ENCODE measurements around the gene ARMC9.
"Not testable (repeated sequence)": the region's sequence is repeated elsewhere in the genome, so short reads cannot be mapped to it uniquely, and the experiment has no call there.

The ARMC9 gene

DNA sequence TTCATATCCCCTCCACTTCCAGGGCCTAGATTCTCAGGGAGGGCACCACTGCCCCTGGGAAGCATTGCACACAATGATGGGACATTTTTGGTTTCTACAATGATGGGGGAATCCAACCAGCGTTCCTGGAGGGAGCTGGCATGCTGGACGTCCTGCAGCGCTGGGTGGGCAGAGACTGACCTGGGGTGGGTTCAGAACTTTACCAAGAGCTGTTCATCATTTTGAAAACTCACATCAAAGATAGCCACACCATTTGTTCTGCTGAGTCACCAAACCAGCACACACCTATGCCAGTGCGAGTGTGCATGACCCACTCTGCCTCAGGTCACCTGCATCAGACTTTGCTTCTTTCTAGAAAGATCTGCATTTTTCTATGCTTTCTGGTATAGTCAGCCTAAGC, 14.1 kb upstream of the ARMC9 start:
- DNase-seq, result no peak

DNA sequence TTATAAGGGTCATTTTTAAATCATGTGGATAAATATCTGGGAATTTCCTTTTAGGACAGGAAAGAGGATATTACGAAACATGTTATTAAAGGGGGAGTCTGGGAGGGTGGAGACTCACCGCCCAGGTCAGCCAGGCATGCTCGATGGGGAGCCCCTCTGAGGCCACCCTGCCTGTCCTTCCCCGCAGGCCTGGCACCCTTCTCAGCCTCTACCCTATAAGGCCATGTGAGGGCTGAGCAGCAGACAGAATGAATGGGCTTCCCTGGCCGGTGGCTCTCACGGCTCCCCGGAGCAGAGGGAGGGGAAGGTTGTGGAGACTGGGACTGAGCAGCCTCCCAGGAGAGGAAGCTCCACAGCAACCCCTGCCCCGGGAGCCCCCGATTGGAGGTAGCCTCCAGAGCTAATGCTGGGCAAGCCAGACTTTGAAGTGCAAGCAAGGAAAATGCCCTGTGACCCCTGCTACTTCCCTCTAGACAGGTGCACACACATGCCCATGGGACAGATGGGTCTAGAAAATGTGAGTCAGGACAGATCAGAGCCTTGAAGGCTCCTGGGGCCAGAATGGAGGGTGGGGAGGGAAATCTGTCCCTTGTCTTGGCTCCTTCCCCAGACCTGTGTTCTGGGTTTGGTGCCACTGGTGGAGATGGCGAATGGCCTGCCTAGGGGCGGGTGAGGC, 13.2 kb upstream of the ARMC9 start:
- no peak for DNase-seq

DNA sequence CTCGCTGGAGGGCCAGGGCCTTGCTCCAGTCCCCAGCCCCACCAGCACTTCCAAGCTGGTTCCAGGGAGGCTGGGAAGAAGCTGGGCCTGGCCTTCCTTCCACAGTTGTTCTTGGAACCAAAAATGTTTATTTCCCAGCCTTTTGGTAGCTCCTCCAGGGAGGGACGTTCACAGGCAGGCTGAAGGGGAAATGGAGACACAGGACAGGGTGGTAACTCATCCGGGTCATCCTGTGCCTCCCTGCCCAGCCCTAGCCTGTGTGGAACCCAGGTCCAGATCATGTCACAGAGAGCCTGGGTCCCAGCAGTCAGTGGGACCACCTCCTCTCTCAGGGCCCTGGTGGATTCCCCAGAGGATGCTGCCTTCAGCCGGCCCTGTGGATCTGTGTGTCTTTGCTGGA, 12.5 kb upstream of the ARMC9 start:
- DNase-seq, result no peak

DNA sequence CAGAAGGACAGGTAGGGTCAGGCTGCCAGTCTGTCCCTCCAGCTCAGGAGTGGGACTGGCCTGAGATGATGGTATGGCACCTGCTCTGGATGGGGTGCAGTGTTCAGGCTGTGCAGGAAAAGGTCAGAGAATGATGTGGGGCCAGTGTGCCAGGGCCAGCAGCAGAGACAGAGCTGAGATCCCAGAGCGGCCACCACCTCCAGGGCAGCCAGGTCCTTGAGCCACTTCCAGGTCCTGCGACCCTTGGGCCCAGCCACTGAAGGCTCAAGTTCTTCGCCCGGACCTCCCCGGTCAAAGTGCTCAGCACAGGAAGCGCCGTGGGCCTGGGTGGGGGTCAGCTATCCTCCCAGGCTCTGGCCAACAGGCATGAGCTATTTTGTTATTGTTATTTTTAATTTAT, 12.1 kb upstream of the ARMC9 start:
- DNase-seq, result no peak

DNA sequence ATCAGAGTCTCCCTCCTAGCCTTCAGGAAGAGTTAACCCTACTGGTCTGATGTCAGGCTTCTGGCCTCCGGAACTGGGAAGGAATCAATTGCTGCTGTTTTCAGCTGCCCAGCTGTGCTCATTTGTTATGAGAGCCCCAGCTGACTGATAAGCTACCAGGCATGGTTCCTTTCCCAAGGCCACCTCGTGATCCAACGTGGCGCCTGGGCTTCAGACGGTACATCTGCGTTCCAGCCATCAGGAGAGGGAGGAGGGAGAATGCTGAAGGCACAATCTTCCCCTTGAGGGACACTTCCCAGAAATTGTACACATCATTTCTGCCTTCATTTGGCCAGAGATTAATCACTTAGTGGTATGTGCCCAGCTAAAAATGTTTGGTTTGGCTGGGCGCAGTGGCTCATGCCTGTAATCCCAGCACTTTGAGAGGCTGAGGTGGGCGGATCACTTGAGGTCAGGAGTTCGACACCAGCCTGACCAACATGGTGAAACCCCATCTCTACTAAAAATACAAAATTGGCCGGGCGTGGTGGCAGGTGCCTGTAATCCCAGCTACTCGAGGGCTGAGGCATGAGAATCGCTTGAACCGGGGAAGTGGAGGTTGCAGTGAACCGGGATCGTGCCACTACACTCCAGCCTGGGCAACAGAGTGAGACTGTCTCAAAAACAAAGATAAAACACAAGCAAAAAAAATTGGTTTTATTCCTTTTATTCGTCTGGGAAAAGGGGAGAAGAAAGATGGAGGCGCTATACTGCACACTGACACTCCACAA, 10.5 kb upstream of the ARMC9 start:
- no peak for DNase-seq

DNA sequence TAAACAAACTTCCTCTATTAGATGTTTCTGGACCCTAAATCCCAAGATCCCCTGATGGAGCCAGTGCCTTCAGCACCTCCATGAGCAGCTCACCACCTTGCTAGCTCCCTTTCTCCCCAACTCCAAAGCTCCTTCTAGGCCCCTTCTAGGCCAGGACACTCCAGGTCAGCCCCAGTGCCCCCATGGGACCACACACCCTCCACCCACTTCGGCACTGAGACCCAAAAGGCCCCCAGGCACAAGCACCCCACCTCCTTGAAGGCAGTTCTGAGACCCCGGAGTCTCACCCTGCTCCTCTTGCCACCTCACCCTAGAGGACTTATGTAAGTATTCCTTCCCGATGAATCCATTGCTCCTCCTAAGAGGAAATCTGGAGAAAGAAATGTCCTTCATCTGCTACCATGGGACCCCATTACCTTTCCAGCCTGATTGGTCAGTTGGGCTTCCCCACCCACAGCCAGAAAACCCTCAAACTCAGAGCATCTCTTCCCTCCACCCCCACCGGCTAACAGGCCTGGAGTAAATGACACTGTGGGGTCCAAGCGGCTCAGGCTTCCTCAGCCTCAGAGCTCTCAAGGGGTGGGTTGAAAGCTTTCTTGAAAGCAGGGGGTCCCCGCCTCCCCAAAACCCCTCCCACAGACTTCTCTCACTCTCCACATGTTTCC, 9.8 kb upstream of the ARMC9 start:
- no peak for DNase-seq

DNA sequence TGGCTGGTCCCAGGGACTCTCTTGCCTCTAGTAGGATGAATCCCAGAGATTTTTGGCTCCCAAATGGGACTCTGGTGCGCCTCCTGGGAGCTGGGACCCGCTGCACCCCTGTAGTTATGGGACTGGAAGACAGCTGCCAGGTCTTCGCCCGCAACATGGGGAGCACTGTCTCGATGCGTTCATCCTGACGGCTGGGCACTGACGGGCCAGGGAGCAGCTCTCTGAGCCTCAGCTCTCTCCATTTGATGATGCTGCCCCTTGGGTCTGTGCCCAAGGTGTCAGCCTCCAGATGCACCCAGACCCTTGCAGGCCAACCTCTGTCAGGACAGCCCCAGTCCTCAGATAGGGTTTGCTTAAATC, 9.3 kb upstream of the ARMC9 start:
- DNase-seq, result no peak

DNA sequence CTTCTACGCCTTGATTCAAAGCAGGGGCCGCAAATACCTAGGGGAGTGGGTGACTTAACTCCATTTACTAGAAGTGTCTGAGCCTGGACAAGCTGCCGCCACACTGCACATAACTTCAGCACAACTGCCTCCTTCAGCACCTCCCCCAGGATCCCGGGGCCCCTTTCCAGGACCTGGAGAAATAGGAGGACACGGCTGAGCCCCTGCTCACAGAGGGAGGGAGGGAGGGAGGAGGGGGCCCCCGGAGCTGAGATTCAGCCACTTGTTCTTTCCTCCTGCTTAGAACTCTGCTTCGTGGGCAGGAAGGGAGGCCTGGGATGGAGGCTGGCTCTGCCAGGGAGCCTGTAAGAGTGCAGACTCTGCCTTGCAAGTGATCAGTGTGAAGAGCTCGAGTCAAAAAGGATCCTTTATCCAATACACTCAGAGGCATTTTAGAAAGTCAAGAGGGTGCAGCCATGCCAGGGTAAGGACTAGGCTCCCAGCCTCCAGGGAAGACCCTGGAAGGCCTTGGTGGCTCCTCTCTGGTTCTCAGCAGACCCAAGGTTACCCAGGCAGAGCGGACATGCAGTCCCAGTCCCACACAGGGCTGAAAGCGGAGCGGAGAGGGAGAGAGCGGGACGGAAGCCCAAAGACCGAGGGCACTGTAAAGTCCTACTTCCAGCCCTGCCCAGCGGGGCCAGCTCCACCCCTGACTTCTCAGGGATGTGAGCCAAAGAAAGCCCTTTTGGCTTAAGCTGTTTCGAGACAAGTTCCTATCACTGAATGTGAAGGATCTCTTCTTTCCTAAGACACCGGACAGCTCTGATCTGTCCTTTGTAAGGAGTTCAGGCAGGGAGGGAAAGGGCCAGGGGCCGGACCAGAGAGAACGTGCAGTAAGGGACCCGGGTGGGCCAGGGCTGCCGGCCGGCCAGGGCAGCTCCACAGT, 8.6 kb upstream of the ARMC9 start:
- no peak for DNase-seq

DNA sequence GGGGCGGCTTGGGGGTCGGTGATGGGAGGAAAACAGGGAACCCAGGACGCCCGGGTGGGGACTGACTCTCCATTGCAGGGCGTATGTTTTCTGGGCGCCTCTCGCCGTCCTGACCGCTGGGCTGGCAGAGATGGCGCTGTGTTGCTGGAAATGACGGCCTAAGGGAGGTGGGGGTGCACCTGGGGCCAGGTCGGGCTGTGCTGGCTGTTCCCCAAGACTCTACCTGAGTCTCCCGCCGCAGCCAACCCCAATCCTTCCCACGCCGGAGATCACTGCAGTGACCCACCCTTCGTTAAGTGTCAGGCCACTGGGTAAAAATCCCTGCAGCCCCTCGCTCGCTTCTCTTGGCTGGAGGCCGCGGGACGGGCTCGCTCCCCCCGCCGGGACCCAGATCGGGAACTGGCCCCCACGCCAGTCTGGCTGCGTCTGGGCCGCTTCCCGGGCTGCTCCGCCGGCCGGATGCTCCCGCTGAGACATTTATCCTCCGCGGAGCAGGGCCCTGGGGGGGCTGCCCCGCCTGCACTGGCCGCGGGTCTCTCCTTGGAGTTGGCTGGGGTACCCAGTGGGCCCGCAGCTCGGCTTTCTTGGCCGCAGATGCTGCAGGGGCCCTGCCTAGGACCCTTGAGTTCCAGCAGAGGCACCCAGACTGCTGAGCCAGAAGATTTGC, 7.8 kb upstream of the ARMC9 start:
- no peak for DNase-seq

DNA sequence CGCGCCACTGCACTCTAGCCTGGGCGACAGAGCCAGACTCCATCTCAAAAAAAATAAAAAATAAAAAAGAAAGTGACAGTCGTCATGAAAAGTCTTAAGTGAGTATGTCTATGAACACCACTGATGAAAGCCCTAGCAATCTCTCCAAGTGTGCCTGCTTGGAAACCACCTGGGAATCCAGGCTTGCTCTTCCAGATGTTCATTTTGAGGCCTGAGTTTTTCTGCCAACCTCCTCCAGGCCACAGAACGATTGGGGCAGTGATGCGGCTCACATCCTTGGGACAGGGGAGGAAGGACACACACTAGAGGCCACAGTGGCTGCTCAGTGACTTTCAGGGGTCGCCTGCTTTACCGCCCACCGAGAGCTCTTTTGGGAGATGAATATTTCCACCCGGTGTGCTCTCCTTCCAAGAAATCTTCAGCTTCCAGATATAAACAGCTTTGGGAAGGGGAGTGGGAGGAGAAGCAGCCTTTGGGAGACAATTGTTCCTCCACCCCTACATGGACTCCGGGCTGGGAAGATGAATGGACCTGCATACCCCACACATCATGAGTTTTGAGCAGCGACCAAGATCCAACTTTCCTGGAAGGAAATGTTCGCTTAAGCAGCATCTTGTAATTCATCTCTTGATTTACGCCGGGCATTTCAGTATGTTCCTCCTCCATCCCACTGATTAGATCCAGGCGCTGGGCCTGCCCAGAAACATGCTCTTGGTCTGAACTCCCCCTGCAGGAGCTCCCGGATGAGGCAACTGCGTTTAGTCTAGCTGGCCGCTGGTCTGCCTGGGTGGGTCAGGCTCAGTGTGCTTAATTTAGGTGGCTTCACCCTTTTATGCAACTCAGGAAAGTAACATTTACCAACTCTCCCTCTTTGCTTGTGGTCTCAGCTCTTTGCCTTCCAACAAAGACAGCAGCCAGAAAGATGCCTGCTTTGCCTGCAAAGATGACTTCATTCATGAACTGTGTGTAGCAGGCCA, 6.2 kb upstream of the ARMC9 start:
- DNase-seq, result no peak

DNA sequence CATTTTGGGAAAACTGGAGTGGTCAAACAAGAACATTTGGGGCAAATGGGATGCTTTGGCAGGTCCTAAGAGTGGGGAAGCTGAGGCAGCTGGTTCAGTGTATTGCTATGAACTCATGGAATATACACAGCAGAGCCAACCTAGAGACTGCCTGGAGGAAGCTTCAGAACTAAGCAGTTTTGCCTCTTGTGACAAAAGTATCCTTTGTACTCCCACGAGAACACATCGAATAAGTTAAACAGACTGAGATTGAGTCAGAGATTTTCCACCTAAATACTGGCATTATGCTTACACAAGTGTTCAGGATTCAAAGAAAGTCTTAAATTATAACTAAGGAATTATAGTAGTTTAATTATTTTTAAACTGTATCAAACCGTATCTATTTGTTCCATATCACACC, 5.2 kb upstream of the ARMC9 start:
- no peak for DNase-seq

DNA sequence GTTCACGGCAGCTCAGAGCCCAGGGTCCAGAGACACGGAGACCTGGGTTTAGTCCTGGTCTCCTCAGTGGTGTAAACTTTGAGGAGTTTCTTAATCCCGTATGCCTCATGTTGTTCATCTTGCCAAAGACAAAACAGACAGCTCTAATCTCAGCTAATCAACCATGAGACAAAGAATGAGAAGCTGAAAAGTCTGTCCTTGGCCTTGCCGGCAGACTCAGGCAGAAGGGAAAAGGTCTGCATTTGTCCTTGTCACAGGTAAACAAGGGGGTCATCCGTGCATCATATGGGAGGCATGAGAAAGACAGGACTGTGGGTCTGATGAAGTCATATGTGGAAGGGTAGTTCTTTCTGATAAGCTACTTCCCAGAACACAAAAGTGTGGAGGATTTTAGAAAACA, 1.8 kb upstream of the ARMC9 start:
- no peak for DNase-seq

DNA sequence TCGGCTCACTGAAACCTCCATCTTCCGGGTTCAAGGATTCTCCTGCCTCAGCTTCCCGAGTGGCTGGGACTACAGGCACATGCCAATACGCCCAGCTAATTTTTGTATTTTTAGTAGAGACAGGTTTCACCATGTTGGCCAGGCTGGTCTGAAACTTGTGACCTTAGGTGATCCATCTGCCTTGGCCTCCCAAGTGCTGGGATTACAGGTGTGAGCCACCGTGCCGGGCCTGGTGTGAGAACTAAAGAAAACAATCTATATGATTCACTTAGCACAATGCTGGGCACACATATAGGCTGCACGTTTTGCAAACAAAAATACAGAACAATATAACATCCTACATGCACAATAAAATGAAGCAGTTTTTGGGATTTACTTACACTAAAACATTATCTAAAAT, 1.2 kb upstream of the ARMC9 start:
- DNase-seq, result not testable (repeated sequence)

DNA sequence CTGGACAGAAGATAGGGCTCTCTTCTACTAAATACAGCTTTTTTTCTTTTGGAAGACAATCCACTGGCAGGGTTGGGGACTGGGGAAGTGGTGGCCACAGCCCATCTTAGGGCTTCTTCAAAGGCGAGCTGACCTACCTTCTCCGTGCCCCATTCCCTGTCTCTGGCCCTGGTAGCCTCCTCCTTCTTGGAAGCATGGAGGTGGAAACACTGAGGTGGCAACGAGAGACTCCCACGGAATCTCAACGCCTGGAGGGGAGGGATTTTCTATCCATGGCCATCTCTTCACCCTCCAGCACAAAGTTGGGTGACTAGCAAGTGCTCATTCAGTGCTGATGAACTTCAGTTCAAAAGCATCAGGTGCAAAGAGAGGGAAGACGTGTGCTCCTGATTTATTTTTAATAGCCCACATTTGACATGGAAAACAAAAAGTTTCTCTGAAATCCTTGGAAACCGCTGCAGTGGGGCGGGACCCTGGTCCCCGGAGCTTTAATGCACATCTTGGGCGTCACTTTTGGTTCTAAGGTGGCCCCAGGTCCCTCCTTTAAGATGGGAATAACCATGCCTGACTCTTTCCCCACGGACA, 633 bp upstream of the ARMC9 start:
- DNase-seq, result no peak

DNA sequence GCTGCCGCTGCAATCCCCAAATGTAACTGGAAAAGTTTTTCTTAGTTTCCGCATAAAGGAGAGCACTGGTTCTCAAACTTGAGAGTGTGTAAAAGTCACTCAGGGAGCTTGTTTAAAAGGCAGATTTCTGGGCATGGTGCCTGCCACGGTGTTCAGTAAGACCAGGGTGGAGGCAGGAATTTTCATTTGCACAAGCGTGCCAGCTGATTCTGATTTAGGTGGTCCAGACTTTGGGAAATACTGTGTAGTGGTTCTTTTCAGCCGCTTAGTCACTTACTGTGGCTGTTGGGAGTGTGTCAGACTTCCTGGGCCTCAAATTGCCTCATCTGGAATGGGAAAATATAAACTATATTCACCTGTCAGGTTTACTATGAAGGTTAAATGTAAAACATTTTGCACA, 788 bp downstream of the ARMC9 start:
- no peak for DNase-seq

DNA sequence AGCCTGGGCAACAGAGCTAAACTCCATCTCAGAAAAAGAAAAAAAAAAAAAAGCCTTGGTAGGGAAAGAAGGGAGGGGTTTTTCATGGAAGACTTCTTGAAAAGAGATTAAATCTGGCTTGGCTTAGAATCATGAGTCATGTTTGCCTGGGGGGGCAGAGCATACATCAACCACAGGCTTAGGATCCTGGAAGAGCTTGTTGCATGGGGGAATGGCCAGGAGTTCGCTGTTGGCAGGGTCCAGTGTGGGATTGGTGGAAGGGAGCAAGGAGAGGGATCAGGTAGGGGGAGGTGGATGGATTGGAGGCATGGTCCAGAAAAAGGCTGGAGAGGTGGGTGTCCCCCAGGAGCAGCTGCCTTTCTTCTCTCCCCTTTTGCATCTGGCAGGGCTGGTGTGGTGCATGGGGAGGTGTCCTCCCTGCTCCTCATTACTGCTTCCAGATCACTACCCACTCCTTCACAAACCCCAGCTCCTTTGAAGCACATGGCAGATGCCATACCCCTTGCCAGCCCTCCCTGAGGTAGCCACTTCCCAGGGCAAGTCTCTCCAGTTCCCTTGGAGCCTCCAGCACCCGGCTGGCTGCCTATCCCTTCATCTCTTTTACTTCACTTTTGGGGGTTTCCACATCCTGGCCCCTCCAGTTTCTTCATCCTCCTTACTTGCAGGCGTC, 2.5 kb downstream of the ARMC9 start:
- no peak for DNase-seq

DNA sequence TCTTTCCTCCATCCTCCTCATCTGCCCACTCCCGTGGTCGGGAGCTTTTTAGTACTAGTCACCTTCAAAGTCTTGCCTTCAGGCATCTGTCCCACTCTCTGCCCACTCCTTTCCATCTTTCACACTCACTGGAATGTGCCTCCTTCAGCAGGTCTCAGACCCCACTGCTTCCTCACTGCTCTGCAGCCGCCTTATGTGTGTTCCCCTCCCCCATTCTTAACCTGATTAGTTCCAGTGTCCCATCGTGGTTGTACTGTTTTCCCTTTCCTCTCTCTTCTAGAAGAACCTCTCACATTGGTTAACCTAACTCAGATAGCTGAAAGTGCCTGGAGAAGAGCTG, 3.0 kb downstream of the ARMC9 start:
- DNase-seq, result no peak

DNA sequence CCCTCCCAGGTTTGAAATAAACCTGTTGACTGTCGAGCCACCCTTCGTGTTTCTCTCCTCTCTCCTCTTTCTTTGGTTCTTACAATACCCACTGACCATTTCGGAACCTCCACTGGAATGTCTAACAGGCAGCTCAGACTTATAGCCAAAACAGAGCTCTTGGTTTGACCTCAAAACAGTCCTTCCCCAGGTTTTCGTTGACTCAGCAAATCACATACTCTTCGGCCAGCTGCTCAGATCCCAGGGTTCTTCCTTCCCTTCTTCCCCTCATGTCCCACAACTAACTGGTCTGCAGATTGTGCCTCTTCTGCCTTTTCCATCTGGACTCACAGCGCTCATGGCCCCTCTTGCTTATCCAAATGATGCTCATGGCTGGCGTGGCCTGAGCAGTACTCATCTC, 4.7 kb downstream of the ARMC9 start:
- DNase-seq, result no peak

DNA sequence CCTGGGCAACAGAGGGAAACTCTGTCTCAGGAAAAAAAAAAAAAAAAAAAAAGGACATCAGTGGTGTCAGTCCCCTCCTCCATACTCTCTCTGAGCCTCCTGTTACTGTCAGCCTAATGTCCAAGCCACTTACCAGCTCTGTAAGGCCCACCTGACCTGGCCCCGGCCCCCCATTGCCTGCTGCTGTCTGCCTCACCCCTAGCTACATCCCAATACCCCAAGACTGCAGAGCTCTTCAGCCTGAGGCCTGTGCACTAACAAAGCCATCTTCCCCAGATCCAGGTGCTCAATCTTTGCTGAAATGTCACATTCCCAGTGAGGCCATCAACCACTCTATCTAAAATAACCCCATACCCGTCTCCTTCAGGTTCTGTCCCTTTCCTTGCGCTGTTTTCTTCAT, 5.7 kb downstream of the ARMC9 start:
- no peak for DNase-seq

DNA sequence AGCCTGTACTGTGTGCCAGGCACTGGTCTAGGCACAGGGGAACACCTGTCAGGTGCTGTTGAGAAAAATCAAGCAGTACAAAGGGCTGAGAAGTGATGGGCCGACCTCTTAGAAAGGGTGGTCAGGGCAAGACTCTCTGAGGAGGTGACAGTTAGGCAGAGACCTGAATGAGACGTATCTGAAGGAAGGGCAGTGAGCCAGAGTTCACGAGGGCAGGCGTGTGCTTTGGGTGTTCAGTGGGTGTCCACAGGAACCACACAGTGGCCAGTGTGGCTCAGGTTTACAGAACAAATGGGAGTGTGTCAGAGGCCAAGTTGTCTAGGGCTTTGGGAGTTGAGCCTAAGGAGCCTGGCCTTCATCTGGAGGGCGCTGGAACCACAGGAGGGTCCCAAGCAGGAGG, 6.2 kb downstream of the ARMC9 start:
- DNase-seq, result no peak

DNA sequence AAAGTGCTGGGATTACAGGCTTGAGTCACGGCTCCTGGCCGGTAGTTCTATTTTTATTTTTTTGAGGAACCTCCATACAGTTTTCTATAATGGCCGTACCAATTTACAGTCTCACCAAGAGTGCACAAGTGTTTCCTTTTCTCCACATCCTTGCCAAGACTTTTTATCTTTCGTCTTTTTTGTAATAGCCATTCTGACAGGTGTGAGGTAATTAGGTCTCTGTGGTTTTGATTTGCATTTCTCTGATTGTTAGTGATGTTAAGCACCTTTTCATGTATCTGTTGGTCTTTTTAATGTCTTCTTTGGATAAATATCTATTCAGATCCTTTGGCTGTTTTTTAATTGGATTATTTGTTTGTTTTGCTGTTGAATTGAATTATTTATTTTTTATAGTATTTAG, 9.3 kb downstream of the ARMC9 start:
- DNase-seq, result no peak
